GM19193 (cell line): ENCODE measurements around the gene CYP4F3.

Experiments
- POLR2A ChIP-seq: IDR thresholded peaks from 4 replicates; pipeline ENCODE4 v1.6.1; 2011; ENCODE audit not compliant: insufficient read depth, insufficient read length; ENCODE audit errors: extremely low read depth

CYP4F3 gene

GRCh38 chr19:15640294-15640903, at the start of gene CYP4F3:
CYP4F3 (plus strand) TSS chr19:15640897; CDS start chr19:15641416, 519 bp downstream.
- no peak for TF ChIP-seq POLR2A

- no peak for TF ChIP-seq POLR2A
Measured at GRCh38 chr19:15591796-15592195, 48.9 kb upstream of the CYP4F3 start.

- TF ChIP-seq POLR2A = no peak
Measured at GRCh38 chr19:15595069-15595468, 45.6 kb upstream of the CYP4F3 start.

GRCh38 chr19:15609261-15609660, 31.4 kb upstream of the CYP4F3 start:
- no peak for TF ChIP-seq POLR2A

- no peak for TF ChIP-seq POLR2A
Measured at GRCh38 chr19:15612342-15612741, 28.4 kb upstream of the CYP4F3 start.

GRCh38 chr19:15613338-15613737, 27.4 kb upstream of the CYP4F3 start:
- TF ChIP-seq POLR2A = no peak

GRCh38 chr19:15614507-15615379, 26.0 kb upstream of the CYP4F3 start, which contains the start of gene CYP4F8:
CYP4F8 (plus strand) TSS chr19:15615218; CDS start chr19:15615617, 399 bp downstream.
- TF ChIP-seq POLR2A = no peak

- no peak for TF ChIP-seq POLR2A
Measured at GRCh38 chr19:15615526-15615925, 25.2 kb upstream of the CYP4F3 start.

- no peak for TF ChIP-seq POLR2A
Measured at GRCh38 chr19:15616183-15616582, 24.5 kb upstream of the CYP4F3 start.

- no peak for TF ChIP-seq POLR2A
Measured at GRCh38 chr19:15616627-15617270, 23.9 kb upstream of the CYP4F3 start.

- TF ChIP-seq POLR2A = no peak
Measured at GRCh38 chr19:15618321-15618720, 22.4 kb upstream of the CYP4F3 start.

- TF ChIP-seq POLR2A = no peak
Measured at GRCh38 chr19:15621801-15622200, 18.9 kb upstream of the CYP4F3 start.

GRCh38 chr19:15622991-15623390, 17.7 kb upstream of the CYP4F3 start:
- TF ChIP-seq POLR2A = no peak

- no peak for TF ChIP-seq POLR2A
Measured at GRCh38 chr19:15623711-15624318, 16.9 kb upstream of the CYP4F3 start.

GRCh38 chr19:15628236-15629002, 12.3 kb upstream of the CYP4F3 start:
- TF ChIP-seq POLR2A = no peak
